ENCODE data around the gene HIBADH.

The HIBADH gene

GRCh38 chr7:27487509-27487908 is 175.2 kb downstream of the HIBADH start:
- no peak overlapping the region for H3K4me3 ChIP-seq (ENCODE audit: low read length)
- DNase-seq (ENCODE audit: low read depth): no peak
- TF ChIP-seq, protein P1, sequence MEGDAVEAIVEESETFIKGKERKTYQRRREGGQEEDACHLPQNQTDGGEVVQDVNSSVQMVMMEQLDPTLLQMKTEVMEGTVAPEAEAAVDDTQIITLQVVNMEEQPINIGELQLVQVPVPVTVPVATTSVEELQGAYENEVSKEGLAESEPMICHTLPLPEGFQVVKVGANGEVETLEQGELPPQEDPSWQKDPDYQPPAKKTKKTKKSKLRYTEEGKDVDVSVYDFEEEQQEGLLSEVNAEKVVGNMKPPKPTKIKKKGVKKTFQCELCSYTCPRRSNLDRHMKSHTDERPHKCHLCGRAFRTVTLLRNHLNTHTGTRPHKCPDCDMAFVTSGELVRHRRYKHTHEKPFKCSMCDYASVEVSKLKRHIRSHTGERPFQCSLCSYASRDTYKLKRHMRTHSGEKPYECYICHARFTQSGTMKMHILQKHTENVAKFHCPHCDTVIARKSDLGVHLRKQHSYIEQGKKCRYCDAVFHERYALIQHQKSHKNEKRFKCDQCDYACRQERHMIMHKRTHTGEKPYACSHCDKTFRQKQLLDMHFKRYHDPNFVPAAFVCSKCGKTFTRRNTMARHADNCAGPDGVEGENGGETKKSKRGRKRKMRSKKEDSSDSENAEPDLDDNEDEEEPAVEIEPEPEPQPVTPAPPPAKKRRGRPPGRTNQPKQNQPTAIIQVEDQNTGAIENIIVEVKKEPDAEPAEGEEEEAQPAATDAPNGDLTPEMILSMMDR (conservative IDR thresholded peaks at IDR 0.05; ENCODE audit: low read length): no peak

DNA sequence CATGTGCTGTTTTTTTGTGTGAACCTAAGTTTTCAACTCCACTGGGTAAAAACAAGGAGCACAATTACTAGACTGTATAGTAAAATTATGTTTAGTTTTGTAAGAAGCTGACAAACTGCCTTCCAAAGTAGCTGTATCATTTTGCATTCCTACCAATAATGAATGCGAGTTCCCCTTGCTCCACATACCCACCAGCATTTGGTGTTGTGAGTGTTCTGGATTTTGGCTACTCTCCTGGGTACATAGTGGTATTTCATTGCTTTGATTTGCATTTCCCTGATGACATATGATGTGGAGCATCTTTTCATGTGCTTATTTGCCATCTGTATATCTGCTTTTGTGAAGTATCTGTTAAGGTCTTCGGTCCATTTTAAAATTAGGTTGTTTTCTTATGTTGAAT is 178.2 kb downstream of the HIBADH start:
- no peak for DNase-seq (ENCODE audit: low read depth)
- TF ChIP-seq, protein P1 (conservative IDR thresholded peaks at IDR 0.05; ENCODE audit: low read length): no peak
- H3K4me3 ChIP-seq (ENCODE audit: low read length): no peak overlapping the region

DNA sequence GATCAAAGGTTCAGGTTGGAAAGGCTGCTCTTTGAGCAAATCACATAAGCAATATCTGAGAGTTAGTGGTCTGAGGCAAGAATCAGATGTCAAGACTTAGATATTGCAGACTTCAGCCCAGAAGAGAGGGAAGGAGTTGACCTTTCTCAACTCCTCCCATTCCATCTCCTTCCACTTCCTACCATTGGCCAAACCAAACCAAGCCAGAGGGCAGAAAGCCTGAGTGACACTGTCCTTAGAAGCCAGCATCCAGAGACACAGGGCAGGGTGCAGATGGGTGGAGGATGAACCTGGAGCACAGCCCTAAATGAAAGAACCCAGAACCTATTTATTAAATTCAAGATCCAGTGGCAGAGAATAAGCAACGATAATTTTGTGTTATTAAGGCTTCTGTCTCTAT is 180.5 kb downstream of the HIBADH start:
- no peak overlapping the region for H3K4me3 ChIP-seq (ENCODE audit: low read length)
- TF ChIP-seq, protein P1 (conservative IDR thresholded peaks at IDR 0.05; ENCODE audit: low read length): no peak

GRCh38 chr7:27478556-27478955 is 184.1 kb downstream of the HIBADH start:
- TF ChIP-seq, protein P1 (conservative IDR thresholded peaks at IDR 0.05; ENCODE audit: low read length): no peak
- DNase-seq (ENCODE audit: low read depth): no peak

More for the DNA sequence above, 180.5 kb downstream of the HIBADH start:
- DNase-seq (ENCODE audit: low read depth): no peak

DNA sequence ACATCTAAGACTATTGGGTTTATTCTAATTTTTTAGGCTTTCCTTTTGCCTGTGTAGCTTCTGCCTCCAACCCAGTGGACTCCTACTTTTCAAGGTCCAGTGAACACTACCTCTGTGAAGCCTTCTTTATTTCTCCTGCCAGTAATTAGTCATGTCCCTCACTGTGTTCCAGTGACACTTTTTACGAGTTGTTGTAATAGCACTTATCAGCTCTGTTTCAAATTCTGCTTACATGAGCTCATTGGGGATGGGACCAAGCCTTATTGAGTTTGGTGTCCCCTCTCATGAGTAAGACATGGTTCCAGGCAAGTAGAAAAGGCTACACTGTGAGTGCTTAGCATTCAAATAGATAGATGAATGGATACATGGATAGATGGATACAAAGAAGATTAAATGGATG is 184.6 kb downstream of the HIBADH start:
- DNase-seq (ENCODE audit: low read depth): no peak

More at GRCh38 chr7:27478556-27478955, 184.1 kb downstream of the HIBADH start:
- H3K4me3 ChIP-seq (ENCODE audit: low read length): no peak overlapping the region

GRCh38 chr7:27476493-27476892 is 186.2 kb downstream of the HIBADH start:
- no peak overlapping the region for H3K4me3 ChIP-seq (ENCODE audit: low read length)
- no peak for DNase-seq (ENCODE audit: low read depth)
- TF ChIP-seq, protein P1 (conservative IDR thresholded peaks at IDR 0.05; ENCODE audit: low read length): no peak

More for the DNA sequence above, 184.6 kb downstream of the HIBADH start:
- H3K4me3 ChIP-seq (ENCODE audit: low read length): no peak overlapping the region
- TF ChIP-seq, protein P1 (conservative IDR thresholded peaks at IDR 0.05; ENCODE audit: low read length): no peak
